Stimulated activated effector memory CD8-positive, alpha-beta T cell treated with anti-CD3 and anti-CD28 coated beads, Interleukin-12 subunit alpha, Interleukin-12 subunit beta, amount 100 ng/mL, for 72 hours (primary cell): ENCODE results near the gene NOC4L.
"Not testable (repeated sequence)": the region's sequence is repeated elsewhere in the genome, so short reads cannot be mapped to it uniquely, and the experiment has no call there.

ENCODE experiments used
- ATAC-seq: fragments of 150-1000 bp; cut with Tn5 transposase; 2 replicates; pipeline ENCODE4 v1.10.0; 2021
- DNase-seq, 2 donors: peaks; one replicate each; pipeline ENCODE4 v3.0.0; 2021 to 2022; ENCODE audit warnings: low spot score in 2 of 2
- H3K27ac Mint-ChIP-seq: one replicate; pipeline ENCODE4 v1.8.0; 2022; ENCODE audit warnings: mild to moderate bottlenecking, mixed read lengths
- H3K36me3 Mint-ChIP-seq: one replicate; pipeline ENCODE4 v1.8.0; 2022; ENCODE audit warnings: mild to moderate bottlenecking, mixed read lengths
- H3K4me1 Mint-ChIP-seq: one replicate; pipeline ENCODE4 v1.8.0; 2022; ENCODE audit warnings: mixed read lengths
- H3K4me3 Mint-ChIP-seq: one replicate; pipeline ENCODE4 v1.8.0; 2022; ENCODE audit warnings: mild to moderate bottlenecking, mixed read lengths
- H3K9me3 Mint-ChIP-seq: one replicate; pipeline ENCODE4 v1.8.0; 2022; ENCODE audit warnings: mixed read lengths

Gene NOC4L

GRCh38 chr12:132186208-132186856 lies 42.1 kb downstream of the NOC4L start:
- ATAC-seq (no peak), DNase-seq (no peak)
- peak overlapping the region; percentile 93 for H3K27ac Mint-ChIP-seq
- H3K9me3 Mint-ChIP-seq: peaks cover 3% of the 10 kb centered on the region
- H3K4me1 Mint-ChIP-seq: peaks cover 55% of the 10 kb centered on the region
- H3K4me3 Mint-ChIP-seq: peak overlapping the region; percentile 94
- H3K36me3 Mint-ChIP-seq: no peaks in the 10 kb centered on the region

DNA sequence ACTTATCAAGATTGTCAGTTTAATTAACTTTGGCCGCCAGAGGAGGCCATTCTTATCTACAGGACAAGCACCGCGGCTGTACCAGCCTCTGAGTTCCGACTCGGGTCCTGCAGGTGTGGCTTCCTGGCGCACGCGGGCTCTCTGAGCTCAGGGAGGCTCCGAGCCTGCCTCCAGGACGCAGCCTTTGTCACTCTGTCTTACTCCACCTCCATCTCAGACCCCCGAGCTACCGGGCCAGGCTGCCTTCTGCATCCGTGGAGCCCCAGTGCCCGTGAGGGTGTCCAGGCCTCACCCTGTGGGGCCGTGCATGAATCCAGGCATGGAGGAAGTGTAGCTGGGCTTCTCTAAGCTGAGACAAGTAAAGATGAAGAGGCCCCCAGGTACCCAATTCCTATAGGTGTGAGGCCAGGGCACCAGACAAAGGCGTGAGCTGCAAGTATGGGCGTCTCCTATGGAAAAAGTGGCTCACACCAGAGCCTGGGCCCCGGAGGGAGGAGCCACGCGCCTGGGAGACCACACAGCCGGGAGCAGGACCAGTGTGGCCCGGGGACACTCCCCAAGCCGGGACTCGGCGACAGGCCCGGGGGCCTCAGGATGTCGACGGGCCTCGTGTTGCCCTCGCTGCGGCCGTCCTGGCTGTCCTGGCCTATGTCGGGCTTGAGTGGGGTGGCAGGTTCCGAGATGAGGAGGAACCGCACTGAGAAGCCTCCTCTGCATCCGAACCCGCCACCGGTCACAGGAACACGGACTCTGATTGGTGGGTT lies 42.8 kb downstream of the NOC4L start:
- ATAC-seq (no peak), DNase-seq (no peak)
- Mint-ChIP-seq H3K9me3 (peaks cover 3% of the 10 kb centered on the region), H3K4me3 (peak overlapping the region; percentile 94), H3K4me1 (peaks cover 49% of the 10 kb centered on the region), H3K27ac (peak overlapping the region; percentile 93), H3K36me3 (no peaks in the 10 kb centered on the region)

GRCh38 chr12:132187646-132188450 lies 43.6 kb downstream of the NOC4L start:
- DNase-seq (no peak), ATAC-seq (no peak)
- H3K36me3 Mint-ChIP-seq: no peaks in the 10 kb centered on the region
- H3K9me3 Mint-ChIP-seq: peaks cover 3% of the 10 kb centered on the region
- peak overlapping the region; percentile 94 for H3K4me3 Mint-ChIP-seq
- no peak overlapping the region for H3K27ac Mint-ChIP-seq
- peaks cover 49% of the 10 kb centered on the region for H3K4me1 Mint-ChIP-seq

GRCh38 chr12:132188451-132188901 lies 44.2 kb downstream of the NOC4L start:
- Mint-ChIP-seq H3K36me3 (no peaks in the 10 kb centered on the region), H3K9me3 (peaks cover 4% of the 10 kb centered on the region), H3K27ac (no peak overlapping the region), H3K4me3 (peak overlapping the region; percentile 94), H3K4me1 (peaks cover 49% of the 10 kb centered on the region)
- no peak for ATAC-seq
- DNase-seq: no peak

- ATAC-seq (no peak), DNase-seq (no peak)
- Mint-ChIP-seq H3K9me3 (peaks cover 5% of the 10 kb centered on the region), H3K4me3 (peak overlapping the region; percentile 94), H3K36me3 (no peaks in the 10 kb centered on the region), H3K4me1 (peaks cover 49% of the 10 kb centered on the region), H3K27ac (peak overlapping the region; percentile 91)
These were observed 44.7 kb downstream of the NOC4L start for GRCh38 chr12:132188916-132189325.

DNA sequence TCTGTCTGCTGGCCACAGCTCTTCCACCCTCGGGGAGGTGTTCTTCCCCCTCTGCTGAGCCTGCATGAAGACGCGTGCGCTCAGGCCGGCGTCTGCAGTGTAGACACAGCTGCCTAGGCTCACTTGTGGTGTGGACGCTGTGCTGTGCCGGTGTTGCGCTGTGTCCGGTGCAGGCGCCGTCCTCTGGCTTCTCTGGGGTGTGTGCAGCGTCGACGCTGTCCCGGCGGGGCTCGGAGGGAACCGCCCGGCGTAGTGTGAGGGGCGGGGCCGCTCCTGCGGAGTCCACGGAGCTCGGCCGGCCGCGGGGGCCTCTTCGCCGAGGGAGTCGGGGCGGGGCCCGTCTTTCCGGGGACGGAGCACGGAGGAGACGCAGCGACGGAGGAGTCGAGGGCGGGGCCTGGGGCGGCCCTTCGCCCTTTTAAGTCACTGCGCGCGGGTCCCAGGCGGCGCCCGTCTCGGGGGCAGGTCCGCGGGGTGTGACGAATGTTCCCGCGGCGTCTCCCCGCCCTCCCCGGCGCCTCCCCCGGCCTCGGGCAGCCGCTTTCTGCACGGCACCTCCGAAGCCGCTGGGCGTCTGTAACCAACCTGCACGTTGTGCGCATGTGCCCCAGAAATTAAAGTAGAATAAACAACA lies 45.2 kb downstream of the NOC4L start:
- H3K4me1 Mint-ChIP-seq: peaks cover 49% of the 10 kb centered on the region
- H3K36me3 Mint-ChIP-seq: no peaks in the 10 kb centered on the region
- peak; percentile 96 for ATAC-seq
- peak; percentile 86 to 94 for DNase-seq
- H3K9me3 Mint-ChIP-seq: peaks cover 9% of the 10 kb centered on the region
- peak overlapping the region; percentile 94 for H3K4me3 Mint-ChIP-seq
- peak overlapping the region; percentile 91 for H3K27ac Mint-ChIP-seq

GRCh38 chr12:132190012-132190755 lies 45.9 kb downstream of the NOC4L start:
- Mint-ChIP-seq H3K27ac (peak overlapping the region; percentile 91), H3K4me1 (peaks cover 47% of the 10 kb centered on the region), H3K36me3 (no peaks in the 10 kb centered on the region), H3K4me3 (peak overlapping the region; percentile 94), H3K9me3 (peaks cover 8% of the 10 kb centered on the region)
- ATAC-seq (peak; percentile 24), DNase-seq (no peak)

DNA sequence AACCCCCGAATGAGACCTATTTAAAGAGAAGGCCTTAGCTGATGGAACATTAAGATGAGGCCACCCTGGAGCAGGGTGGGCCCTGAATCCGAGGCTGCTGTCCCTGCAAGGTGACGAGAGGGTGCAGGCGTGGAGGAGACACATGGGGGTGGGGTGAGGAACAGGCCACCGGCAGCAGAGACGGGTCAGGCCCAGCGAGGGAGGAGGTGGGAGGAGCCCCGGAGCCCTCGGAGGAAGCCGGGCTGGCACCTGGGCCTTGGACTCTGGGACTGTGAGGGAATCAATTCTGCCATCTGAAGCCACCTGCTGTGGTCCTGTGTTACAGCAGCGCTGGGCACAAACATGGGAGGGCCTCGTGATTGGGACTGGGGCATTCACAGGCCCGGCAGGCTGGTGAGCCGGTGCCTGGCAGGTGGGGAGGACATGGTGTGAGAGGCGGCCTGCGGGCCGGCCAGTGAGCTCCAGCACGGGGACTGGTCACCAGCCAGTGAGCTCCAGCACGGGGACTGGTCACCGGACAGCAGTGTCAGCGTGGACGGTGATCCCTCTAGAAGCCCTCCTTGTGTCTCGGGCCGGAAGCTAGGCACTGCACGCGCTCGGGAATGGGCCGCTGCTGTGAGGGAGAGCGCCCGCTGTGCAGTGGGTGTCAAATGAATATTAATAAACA lies 46.7 kb downstream of the NOC4L start:
- Mint-ChIP-seq H3K27ac (peak overlapping the region; percentile 91), H3K4me3 (peak overlapping the region; percentile 94), H3K9me3 (peaks cover 6% of the 10 kb centered on the region), H3K36me3 (no peaks in the 10 kb centered on the region), H3K4me1 (peaks cover 39% of the 10 kb centered on the region)
- ATAC-seq (no peak), DNase-seq (no peak)

- Mint-ChIP-seq H3K4me1 (peaks cover 30% of the 10 kb centered on the region), H3K9me3 (peaks cover 6% of the 10 kb centered on the region), H3K36me3 (no peaks in the 10 kb centered on the region), H3K4me3 (no peak overlapping the region), H3K27ac (no peak overlapping the region)
- DNase-seq (no peak), ATAC-seq (no peak)
These were observed 47.7 kb downstream of the NOC4L start for GRCh38 chr12:132191715-132192553.

GRCh38 chr12:132194056-132194455 lies 49.8 kb downstream of the NOC4L start:
- peaks cover 17% of the 10 kb centered on the region for H3K4me1 Mint-ChIP-seq
- H3K36me3 Mint-ChIP-seq: no peaks in the 10 kb centered on the region
- ATAC-seq (no peak), DNase-seq (peak in 1 of 2 donors; percentile 55)
- H3K9me3 Mint-ChIP-seq: peaks cover 6% of the 10 kb centered on the region
- no peak overlapping the region for H3K27ac Mint-ChIP-seq
- H3K4me3 Mint-ChIP-seq: no peak overlapping the region

DNA sequence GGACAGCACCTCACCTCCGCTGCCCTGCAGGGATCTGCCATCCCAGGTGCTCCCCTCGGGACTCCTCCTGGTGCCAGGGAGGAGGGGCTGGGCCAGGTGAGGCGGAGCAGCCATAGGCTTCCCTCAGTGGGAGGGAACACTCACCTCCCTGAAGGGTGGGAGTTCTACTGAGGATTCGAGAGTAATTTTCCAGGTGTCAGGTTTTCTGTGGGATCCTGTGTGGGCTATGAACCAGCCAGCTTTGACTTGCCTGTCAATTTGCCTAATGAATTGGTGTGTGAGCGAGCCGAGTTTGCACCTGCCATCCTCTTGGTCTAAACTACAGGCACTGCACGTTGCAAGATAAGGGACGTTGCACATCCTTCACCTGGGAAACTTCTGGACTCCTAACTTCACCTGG lies 50.3 kb downstream of the NOC4L start:
- DNase-seq (no peak), ATAC-seq (no peak)
- Mint-ChIP-seq H3K27ac (no peak overlapping the region), H3K9me3 (peaks cover 6% of the 10 kb centered on the region), H3K4me3 (no peak overlapping the region), H3K4me1 (peaks cover 12% of the 10 kb centered on the region), H3K36me3 (no peaks in the 10 kb centered on the region)

DNA sequence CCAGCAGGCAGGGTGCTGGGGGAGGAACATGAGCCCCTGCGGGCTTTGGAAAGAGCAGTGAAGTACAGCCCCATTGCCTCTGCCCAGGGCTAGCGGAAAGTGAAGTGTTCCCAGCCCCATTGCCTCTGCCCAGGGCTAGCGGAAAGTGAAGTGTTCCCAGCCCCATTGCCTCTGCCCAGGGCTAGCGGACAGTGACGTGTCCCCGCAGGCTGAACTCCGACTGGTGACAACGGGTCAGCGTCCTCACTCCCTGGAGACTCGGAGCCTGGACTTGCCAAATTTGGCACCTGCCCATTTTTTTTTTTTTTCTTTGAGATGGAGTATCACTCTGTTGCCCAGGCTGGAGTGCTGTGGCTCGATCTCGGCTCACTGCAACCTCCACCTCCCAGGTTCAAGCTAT lies 51.0 kb downstream of the NOC4L start:
- H3K9me3 Mint-ChIP-seq, DNase-seq, H3K27ac Mint-ChIP-seq, H3K4me3 Mint-ChIP-seq, H3K4me1 Mint-ChIP-seq, ATAC-seq, H3K36me3 Mint-ChIP-seq: not testable (repeated sequence)

GRCh38 chr12:132196038-132196872 lies 52.0 kb downstream of the NOC4L start:
- ATAC-seq: no peak
- Mint-ChIP-seq H3K36me3 (no peaks in the 10 kb centered on the region), H3K4me3 (no peak overlapping the region), H3K27ac (no peak overlapping the region), H3K9me3 (peaks cover 6% of the 10 kb centered on the region), H3K4me1 (no peaks in the 10 kb centered on the region)
- DNase-seq: no peak
